Ovary (tissue), 9 donors: ENCODE data around the gene CDH11. TPM values are rescaled to one million over a fixed set of nuclear protein-coding genes. Genes with fewer than 3 reads are reported as not detected.

Experiments used
- DNase-seq, 5 donors: peaks; one replicate each; pipeline ENCODE4 v3.0.0-alpha.2; 2019 to 2020
- H3K27ac ChIP-seq, 2 donors: fragments of 200-600 bp; one replicate each; pipeline versions ENCODE4 v1.5.1 to v1.8.0; 2019 to 2022
- H3K27me3 ChIP-seq: fragments of 200-600 bp; one replicate; pipeline ENCODE4 v1.8.0; 2022
- H3K36me3 ChIP-seq: fragments of 200-600 bp; sonication (generic); one replicate; pipeline ENCODE4 v1.5.1; 2019
- H3K4me1 ChIP-seq: one replicate; pipeline ENCODE4 v1.8.1; 2013; ENCODE audit warnings: mild to moderate bottlenecking, moderate library complexity; ENCODE audit not compliant: insufficient read depth
- H3K4me3 ChIP-seq: fragments of 200-600 bp; sonication (generic); one replicate; pipeline ENCODE4 v1.5.1; 2017
- H3K9me3 ChIP-seq, 2 donors: fragments of 200-600 bp in 1 of 2; sonication (generic) in 1 of 2; one replicate each; pipeline versions ENCODE4 v1.5.1 to v1.8.1; 2013 to 2019; ENCODE audit warnings: mild to moderate bottlenecking in 1 of 2, moderate library complexity in 1 of 2
- CTCF ChIP-seq, 3 donors: fragments of 450-650 bp in 2 of 3; fragments of 200-600 bp in 1 of 3; IDR thresholded peaks; one replicate each; pipeline versions ENCODE4 v1.5.1 to v1.8.0; 2016 to 2022; ENCODE audit warnings: antibody characterized with exemption in 3 of 3, mild to moderate bottlenecking in 1 of 3
- EP300 ChIP-seq: sonication (generic); formaldehyde crosslinking; IDR thresholded peaks from one replicate; pipeline ENCODE4 v1.6.1; 2017; ENCODE audit warnings: antibody characterized with exemption
- POLR2A ChIP-seq: fragments of 450-650 bp; IDR thresholded peaks from one replicate; pipeline ENCODE4 v1.6.1; 2017; ENCODE audit warnings: antibody characterized with exemption, mild to moderate bottlenecking, moderate library complexity
- WGBS, 3 donors: extraction: QIAGEN DNeasy Blood & Tissue Kit in 1 of 3; methylation state at CpG; one replicate each; pipeline versions ENCODE4 v1.1.5 to v1.1.7; 2013 to 2017; 5-methylcytosine and 5-hydroxymethylcytosine counted together
- intact Hi-C, 4 donors: fragments of 100-400 bp; cut with DNase I; formaldehyde crosslinking; loops; one replicate each; pipeline versions ENCODE4 v1.11.0 to v1.15.1; 2022 to 2023
- polyA plus RNA-seq, 2 donors: library from polyadenylated mRNA; stranded (reverse); fragments of 200-250 nt in 1 of 2; fragments of 350-450 nt in 1 of 2; fragmentation: Illumina TruSeq in 1 of 2; extraction: RNeasy Lipid Tissue Mini Kit (QIAGEN cat#74804) in 1 of 2; gene quantifications; one replicate each; pipeline ENCODE4 v1.2.3, GENCODE V29; 2013 to 2014
- total RNA-seq, 7 donors: library from RNA; depleted of rRNA in 2 of 7; stranded (reverse); fragments of >200 nt in 2 of 7; fragmentation: NEBNext Ultra II Directional in 3 of 7; extraction: Animal tissue kit (Norgen Biotek cat#: 25700) in 3 of 7; gene quantifications; one replicate each; pipeline versions ENCODE4 v1.1.0 to v1.2.4, GENCODE V29; 2016 to 2023
- donor health status: DM: no; HTN: no; CAD: no; lungs with moderate emphysema.
- donor health status: DM: no; HTN: no; CAD: no.
- donor health status: Bipolar disorder and iron deficiency.
- donor health status: DM: yes; HTN: yes; CAD: no.
- donor health status: DM: no; HTN: no; CAD: no.
- donor health status: DM: yes; HTN: yes; CAD: no.

Gene CDH11
- total and polyA plus RNA-seq, 9 donors: 118 to 858 (median 478) TPM

- no peaks in the 10 kb centered on the region for H3K9me3 ChIP-seq
- no peak overlapping the region for H3K4me3 ChIP-seq
- 83 to 96% (median 88%) methylated on average over 4 of the region's 4 CpGs for WGBS, 3 donors
- no peak overlapping the region for H3K27ac ChIP-seq
- TF ChIP-seq EP300 (no peak), CTCF (IDR thresholded peaks at IDR 0.05) (no peak), POLR2A (no peak)
- DNase-seq: no peak
- H3K4me1 ChIP-seq: no peaks in the 10 kb centered on the region
- intact Hi-C loops: no loop called here
- H3K36me3 ChIP-seq: no peaks in the 10 kb centered on the region
- H3K27me3 ChIP-seq: no peaks in the 10 kb centered on the region
Measured at GRCh38 chr16:64926476-64926875, 195.4 kb downstream of the CDH11 start.

- Histone ChIP-seq H3K9me3 (no peaks in the 10 kb centered on the region), H3K36me3 (no peaks in the 10 kb centered on the region), H3K4me3 (no peak overlapping the region), H3K27me3 (no peaks in the 10 kb centered on the region), H3K4me1 (no peaks in the 10 kb centered on the region), H3K27ac (no peak overlapping the region)
- no peak for DNase-seq
- TF ChIP-seq EP300: no peak
- no peak for TF ChIP-seq CTCF (IDR thresholded peaks at IDR 0.05)
- no peak for TF ChIP-seq POLR2A
- intact Hi-C loops: no loop called here
Measured at GRCh38 chr16:64925166-64925565, 196.7 kb downstream of the CDH11 start.

- Histone ChIP-seq H3K27ac (no peak overlapping the region), H3K9me3 (no peaks in the 10 kb centered on the region), H3K27me3 (no peaks in the 10 kb centered on the region), H3K4me3 (no peak overlapping the region), H3K4me1 (no peaks in the 10 kb centered on the region), H3K36me3 (no peaks in the 10 kb centered on the region)
- TF ChIP-seq CTCF (IDR thresholded peaks at IDR 0.05) (no peak), EP300 (no peak), POLR2A (no peak)
- DNase-seq: no peak
- WGBS, 3 donors: 76 to 84% (median 82%) methylated on average over 2 of the region's 2 CpGs
- intact Hi-C loops: no loop called here
Measured at GRCh38 chr16:64924086-64924485, 197.8 kb downstream of the CDH11 start.

- WGBS, 3 donors: 61 to 74% (median 74%) methylated on average over 2 of the region's 2 CpGs
- intact Hi-C loops: loop anchor here in 1 of 4 donors (5.0 kb wide), 1 partner anchor 1167 kb away; no protein-coding TSS in a partner anchor
Measured at GRCh38 chr16:64919929-64920607, 201.8 kb downstream of the CDH11 start.

More at GRCh38 chr16:64919929-64920607, 201.8 kb downstream of the CDH11 start:
- no peaks in the 10 kb centered on the region for H3K27me3 ChIP-seq
- H3K27ac ChIP-seq: no peak overlapping the region
- no peaks in the 10 kb centered on the region for H3K4me1 ChIP-seq
- no peak overlapping the region for H3K4me3 ChIP-seq
- no peak for DNase-seq
- TF ChIP-seq POLR2A: no peak
- TF ChIP-seq CTCF (IDR thresholded peaks at IDR 0.05): no peak
- no peak for TF ChIP-seq EP300
- no peaks in the 10 kb centered on the region for H3K9me3 ChIP-seq
- no peaks in the 10 kb centered on the region for H3K36me3 ChIP-seq
